Measurements from ENCODE around the gene CD79A. TPM values are rescaled to one million over a fixed set of nuclear protein-coding genes. Genes with fewer than 3 reads are reported as not detected.

The CD79A gene
- polyA plus RNA-seq, 3 donors, result 1.9 to 2.7 (median 2.1) TPM

DNA sequence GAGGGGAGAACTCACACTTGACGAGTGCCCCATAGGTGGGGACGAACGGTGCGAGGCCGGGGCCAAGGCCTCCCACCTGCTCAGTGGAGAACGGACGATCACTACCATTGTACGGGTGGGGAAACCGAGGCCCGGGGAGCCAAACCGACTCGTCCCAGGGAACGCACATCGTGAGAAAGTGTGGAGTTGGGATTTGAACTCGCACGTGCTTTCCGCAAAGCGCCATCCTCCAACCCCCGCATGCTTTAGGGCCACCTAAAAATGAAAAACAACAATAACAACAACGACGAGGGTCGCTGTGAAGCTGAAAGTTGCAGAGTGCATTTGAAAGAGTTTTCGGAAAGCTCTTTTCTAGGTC is 6.4 kb downstream of the CD79A start:
- H3K4me3 ChIP-seq (replicated peaks in 1 of 3; ENCODE audit: low read depth in 2 of 3, low read length in 3 of 3), result peak overlapping the region; percentile 75 to 98 (median 98)
- under 1% methylated on average over 8 of the region's 23 CpGs for WGBS (ENCODE audit: insufficient coverage)
- H3K36me3 Mint-ChIP-seq, result peaks cover 15 to 23% of the 10 kb centered on the region in 2 donors
- H3K9me3 Mint-ChIP-seq, result peaks cover 0 to 2% (median 0%) of the 10 kb centered on the region in 7 donors
- H3K9ac ChIP-seq (ENCODE audit: insufficient read depth, low read length, poor library complexity, severe bottlenecking), result peak overlapping the region; percentile 80
- H3K27ac Mint-ChIP-seq, result peak overlapping the region; percentile 89 to 98 (median 95)
- DNase-seq, result no peak
- H4K20me1 ChIP-seq (ENCODE audit: insufficient read depth, low read length), result peaks cover 43% of the 10 kb centered on the region
- H3K27me3 Mint-ChIP-seq (ENCODE audit: low read depth in 3 of 3), result peaks cover 0 to 1% (median 1%) of the 10 kb centered on the region in 3 donors
- H3K4me1 ChIP-seq (ENCODE audit: control insufficient read depth in 1 of 2, insufficient read depth in 2 of 2, low read length in 2 of 2), result peaks cover 56 to 75% of the 10 kb centered on the region in 2 donors
- peaks cover 7 to 26% of the 10 kb centered on the region in 2 donors for H3K36me3 ChIP-seq (replicated peaks in 1 of 2; ENCODE audit: control insufficient read depth in 1 of 2, insufficient read depth in 2 of 2, low read length in 2 of 2)
- no peaks in the 10 kb centered on the region for H3K27me3 ChIP-seq (ENCODE audit: control insufficient read depth in 2 of 2, insufficient read depth in 2 of 2, low read length in 2 of 2)
- peaks cover 54% of the 10 kb centered on the region for H3K79me2 ChIP-seq (ENCODE audit: insufficient read depth, low read length)
- intact Hi-C loops (cut with micrococcal nuclease), result loop anchor here (2.0 to 5.0 kb wide), 3 partner anchors 23 to 74 kb away; partner anchors contain the start of genes RPS19 (in 2 of the 2) and RABAC1 (in 1 of the 2)
- H3K4me2 ChIP-seq (replicated peaks; ENCODE audit: extremely low read depth, low read length, poor library complexity, severe bottlenecking), result peak overlapping the region; percentile 96
- peak overlapping the region; percentile 92 to 97 for H3K4me3 Mint-ChIP-seq
- TF ChIP-seq, protein P1, sequence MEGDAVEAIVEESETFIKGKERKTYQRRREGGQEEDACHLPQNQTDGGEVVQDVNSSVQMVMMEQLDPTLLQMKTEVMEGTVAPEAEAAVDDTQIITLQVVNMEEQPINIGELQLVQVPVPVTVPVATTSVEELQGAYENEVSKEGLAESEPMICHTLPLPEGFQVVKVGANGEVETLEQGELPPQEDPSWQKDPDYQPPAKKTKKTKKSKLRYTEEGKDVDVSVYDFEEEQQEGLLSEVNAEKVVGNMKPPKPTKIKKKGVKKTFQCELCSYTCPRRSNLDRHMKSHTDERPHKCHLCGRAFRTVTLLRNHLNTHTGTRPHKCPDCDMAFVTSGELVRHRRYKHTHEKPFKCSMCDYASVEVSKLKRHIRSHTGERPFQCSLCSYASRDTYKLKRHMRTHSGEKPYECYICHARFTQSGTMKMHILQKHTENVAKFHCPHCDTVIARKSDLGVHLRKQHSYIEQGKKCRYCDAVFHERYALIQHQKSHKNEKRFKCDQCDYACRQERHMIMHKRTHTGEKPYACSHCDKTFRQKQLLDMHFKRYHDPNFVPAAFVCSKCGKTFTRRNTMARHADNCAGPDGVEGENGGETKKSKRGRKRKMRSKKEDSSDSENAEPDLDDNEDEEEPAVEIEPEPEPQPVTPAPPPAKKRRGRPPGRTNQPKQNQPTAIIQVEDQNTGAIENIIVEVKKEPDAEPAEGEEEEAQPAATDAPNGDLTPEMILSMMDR (IDR thresholded peaks at IDR 0.05), result no peak
- peak overlapping the region; percentile 84 for H2AFZ ChIP-seq (ENCODE audit: insufficient read depth, low read depth, low read length, poor library complexity, severe bottlenecking)
- H3K27ac ChIP-seq (ENCODE audit: low read depth in 1 of 2, low read length in 2 of 2), result peak overlapping the region; percentile 86
- H3K9me3 ChIP-seq (replicated peaks in 1 of 2; ENCODE audit: control insufficient read depth in 1 of 2, insufficient read depth in 1 of 2, low read length in 2 of 2), result no peaks in the 10 kb centered on the region
- H3K4me1 Mint-ChIP-seq, result peaks cover 56% of the 10 kb centered on the region

DNA sequence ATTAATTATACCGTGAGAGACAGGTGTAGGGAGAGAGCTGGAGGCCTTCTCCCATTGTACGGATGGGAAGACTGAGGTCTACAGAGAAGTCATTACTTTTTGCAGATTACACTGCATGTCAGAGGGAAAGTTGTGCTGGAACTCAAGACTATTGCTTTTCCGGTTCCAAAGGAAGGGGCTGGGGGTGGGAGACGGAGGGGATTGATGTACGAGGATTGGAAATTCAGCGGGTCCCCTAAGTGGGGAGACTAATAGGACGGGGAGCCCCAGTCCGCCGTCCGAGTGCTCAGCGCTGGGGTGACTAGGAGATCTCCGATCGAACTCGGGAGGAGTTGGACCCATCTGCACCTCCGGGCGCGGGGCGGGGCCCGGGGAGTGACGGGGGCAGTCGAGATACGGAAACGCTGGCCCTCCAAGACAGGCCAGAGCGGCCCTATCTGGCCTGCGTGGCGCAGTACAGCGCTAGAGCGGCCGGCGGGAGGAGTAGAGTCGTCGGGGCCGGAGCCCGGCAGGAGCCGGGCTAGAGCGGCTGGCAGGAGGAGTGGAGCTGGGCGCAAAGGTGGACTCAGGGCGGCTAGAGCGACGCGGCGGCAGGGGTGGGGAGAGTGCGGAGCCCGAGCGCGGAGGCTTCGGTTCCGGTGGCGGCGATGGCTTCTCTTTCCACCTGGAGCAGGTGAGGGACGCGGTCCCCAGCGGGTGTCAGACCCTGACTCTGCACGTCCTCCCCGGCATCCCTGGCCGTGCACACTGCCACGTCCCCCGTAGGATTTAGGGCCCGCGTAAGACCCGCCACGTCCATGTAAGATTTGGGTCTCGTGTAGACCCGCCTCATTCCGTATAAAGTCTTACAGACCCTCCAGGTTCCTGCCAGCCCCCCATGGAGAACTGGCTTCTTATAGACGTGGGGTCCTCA is 7.0 kb downstream of the CD79A start:
- H3K27me3 Mint-ChIP-seq (ENCODE audit: low read depth in 3 of 3), result peaks cover 0 to 1% (median 1%) of the 10 kb centered on the region in 3 donors
- peak overlapping the region; percentile 84 for H2AFZ ChIP-seq (ENCODE audit: insufficient read depth, low read depth, low read length, poor library complexity, severe bottlenecking)
- H3K27ac ChIP-seq (ENCODE audit: low read depth in 1 of 2, low read length in 2 of 2), result peak overlapping the region; percentile 86
- H3K4me3 ChIP-seq (replicated peaks in 1 of 3; ENCODE audit: low read depth in 2 of 3, low read length in 3 of 3), result peak overlapping the region; percentile 75 to 98 (median 98)
- H3K27ac Mint-ChIP-seq, result peak overlapping the region; percentile 89 to 98 (median 95)
- no peaks in the 10 kb centered on the region for H3K9me3 ChIP-seq (replicated peaks in 1 of 2; ENCODE audit: control insufficient read depth in 1 of 2, insufficient read depth in 1 of 2, low read length in 2 of 2)
- H3K36me3 ChIP-seq (replicated peaks in 1 of 2; ENCODE audit: control insufficient read depth in 1 of 2, insufficient read depth in 2 of 2, low read length in 2 of 2), result peaks cover 14 to 32% of the 10 kb centered on the region in 2 donors
- intact Hi-C loops (cut with micrococcal nuclease), result loop anchor here (2.0 to 5.0 kb wide), 3 partner anchors 23 to 73 kb away; partner anchors contain the start of genes RPS19 (in 2 of the 2) and RABAC1 (in 1 of the 2)
- under 1% methylated on average over 65 of the region's 66 CpGs for WGBS (ENCODE audit: insufficient coverage)
- H3K9ac ChIP-seq (ENCODE audit: insufficient read depth, low read length, poor library complexity, severe bottlenecking), result peak overlapping the region; percentile 80
- no peaks in the 10 kb centered on the region for H3K27me3 ChIP-seq (ENCODE audit: control insufficient read depth in 2 of 2, insufficient read depth in 2 of 2, low read length in 2 of 2)
- peak; percentile 85 to 91 (median 86) for DNase-seq
- peak overlapping the region; percentile 92 to 97 for H3K4me3 Mint-ChIP-seq
- peaks cover 49% of the 10 kb centered on the region for H4K20me1 ChIP-seq (ENCODE audit: insufficient read depth, low read length)
- peak overlapping the region; percentile 96 for H3K4me2 ChIP-seq (replicated peaks; ENCODE audit: extremely low read depth, low read length, poor library complexity, severe bottlenecking)
- peaks cover 0 to 2% (median 0%) of the 10 kb centered on the region in 7 donors for H3K9me3 Mint-ChIP-seq
- H3K4me1 Mint-ChIP-seq, result peaks cover 57% of the 10 kb centered on the region
- peaks cover 61% of the 10 kb centered on the region for H3K79me2 ChIP-seq (ENCODE audit: insufficient read depth, low read length)
- TF ChIP-seq, protein P1 (IDR thresholded peaks at IDR 0.05), result no peak
- H3K36me3 Mint-ChIP-seq, result peaks cover 20 to 30% of the 10 kb centered on the region in 2 donors
- H3K4me1 ChIP-seq (ENCODE audit: control insufficient read depth in 1 of 2, insufficient read depth in 2 of 2, low read length in 2 of 2), result peaks cover 53 to 72% of the 10 kb centered on the region in 2 donors

Measured in CD14-positive monocyte (primary cell).